ENCODE results near the gene DZIP1L.

DNA sequence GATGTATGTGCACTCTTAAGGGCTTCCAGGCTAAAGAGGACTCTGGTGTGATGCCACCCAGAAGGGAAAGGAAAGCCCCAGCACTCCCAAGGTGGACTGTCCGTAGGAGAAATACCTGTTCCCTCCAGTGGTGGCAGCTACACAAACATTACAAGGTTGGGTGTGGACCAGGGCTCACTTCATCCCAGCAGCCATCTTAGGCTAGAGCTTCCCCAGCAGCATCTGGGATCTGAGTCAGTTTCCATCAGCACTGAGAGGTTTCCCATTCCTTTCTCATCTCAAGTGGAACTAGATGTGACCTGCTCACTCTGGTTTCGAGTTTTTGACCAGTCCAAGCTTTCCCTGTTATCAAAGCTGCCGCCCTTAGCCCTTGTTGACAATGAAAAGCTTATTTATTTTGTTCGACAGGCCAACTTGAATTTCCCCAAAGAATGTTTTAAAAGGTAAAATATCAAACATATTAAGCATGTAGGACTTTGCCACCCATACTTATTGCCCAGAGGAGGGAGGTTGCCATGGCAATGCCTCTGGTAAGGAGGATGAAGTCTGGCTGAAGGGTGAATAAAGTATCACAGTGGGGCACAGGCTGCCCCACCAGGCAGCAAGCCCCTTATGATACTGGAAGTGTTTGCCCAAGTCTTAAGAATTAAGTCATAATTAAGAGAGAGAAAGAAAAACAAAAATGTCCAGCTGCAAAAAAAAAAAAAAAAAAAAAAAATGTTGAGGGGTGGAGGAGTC, 76.5 kb downstream of the DZIP1L start:
- TF ChIP-seq, protein P1, sequence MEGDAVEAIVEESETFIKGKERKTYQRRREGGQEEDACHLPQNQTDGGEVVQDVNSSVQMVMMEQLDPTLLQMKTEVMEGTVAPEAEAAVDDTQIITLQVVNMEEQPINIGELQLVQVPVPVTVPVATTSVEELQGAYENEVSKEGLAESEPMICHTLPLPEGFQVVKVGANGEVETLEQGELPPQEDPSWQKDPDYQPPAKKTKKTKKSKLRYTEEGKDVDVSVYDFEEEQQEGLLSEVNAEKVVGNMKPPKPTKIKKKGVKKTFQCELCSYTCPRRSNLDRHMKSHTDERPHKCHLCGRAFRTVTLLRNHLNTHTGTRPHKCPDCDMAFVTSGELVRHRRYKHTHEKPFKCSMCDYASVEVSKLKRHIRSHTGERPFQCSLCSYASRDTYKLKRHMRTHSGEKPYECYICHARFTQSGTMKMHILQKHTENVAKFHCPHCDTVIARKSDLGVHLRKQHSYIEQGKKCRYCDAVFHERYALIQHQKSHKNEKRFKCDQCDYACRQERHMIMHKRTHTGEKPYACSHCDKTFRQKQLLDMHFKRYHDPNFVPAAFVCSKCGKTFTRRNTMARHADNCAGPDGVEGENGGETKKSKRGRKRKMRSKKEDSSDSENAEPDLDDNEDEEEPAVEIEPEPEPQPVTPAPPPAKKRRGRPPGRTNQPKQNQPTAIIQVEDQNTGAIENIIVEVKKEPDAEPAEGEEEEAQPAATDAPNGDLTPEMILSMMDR (IDR thresholded peaks at IDR 0.05): no peak
- no peak for TF ChIP-seq POLR2A (IDR thresholded peaks at IDR 0.05)
